HG02763 (cell line): ENCODE results near the gene C6orf52.
"Not testable (repeated sequence)": the region's sequence is repeated elsewhere in the genome, so short reads cannot be mapped to it uniquely, and the experiment has no call there.

Experiments used
- ATAC-seq: cut with Tn5 transposase; IDR thresholded peaks from one replicate; pipeline ENCODE4 v1.9.1; 2021; ENCODE audit warnings: mild to moderate bottlenecking, moderate library complexity; ENCODE audit not compliant: unreplicated experiment

Gene C6orf52

DNA sequence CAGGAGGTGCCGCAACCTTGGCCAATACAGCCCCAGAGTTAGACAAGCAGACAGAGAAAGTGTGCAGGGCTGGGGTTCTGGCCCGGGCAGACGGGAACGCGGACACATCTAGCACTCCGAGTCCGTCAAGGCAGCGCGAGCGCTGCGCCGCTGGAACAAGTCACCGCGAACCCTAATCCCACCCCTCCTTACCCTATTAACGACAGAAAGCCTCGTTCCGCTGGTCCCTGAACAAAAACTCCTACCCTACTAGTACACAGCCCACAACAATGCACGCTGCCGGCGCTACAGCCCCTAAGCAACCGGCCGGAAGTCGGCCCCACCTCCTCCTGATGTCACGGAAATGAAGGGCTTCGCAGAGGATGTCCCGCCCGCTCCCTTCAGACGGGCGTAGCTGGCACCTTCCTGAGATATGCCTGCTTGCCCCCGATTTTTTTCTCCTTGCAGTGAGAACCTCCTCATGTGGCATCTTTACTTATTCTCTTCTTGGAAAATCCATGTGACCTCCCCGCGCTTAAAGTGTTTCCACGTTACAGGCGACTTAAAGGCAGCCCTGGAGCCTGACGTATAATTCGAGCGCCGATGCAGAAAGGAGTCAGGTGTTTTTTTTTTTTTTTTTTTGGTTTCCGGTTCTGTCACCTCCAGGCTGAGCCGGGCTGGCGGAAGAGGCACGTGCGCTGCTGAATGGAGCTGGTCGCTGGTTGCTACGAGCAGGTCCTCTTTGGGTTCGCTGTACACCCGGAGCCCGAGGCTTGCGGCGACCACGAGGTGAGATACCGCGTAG is at the start of gene C6orf52, which contains the start of gene PAK1IP1:
Gene C6orf52 (minus strand): TSS at position 315 of the 784 bp plus-strand sequence. CDS start 7,066 bp downstream, outside the sequence.
Gene PAK1IP1 (plus strand): TSS at position 671 of the 784 bp plus-strand sequence. CDS start 14 bp downstream, at position 685.
- ATAC-seq = peak; percentile 98

DNA sequence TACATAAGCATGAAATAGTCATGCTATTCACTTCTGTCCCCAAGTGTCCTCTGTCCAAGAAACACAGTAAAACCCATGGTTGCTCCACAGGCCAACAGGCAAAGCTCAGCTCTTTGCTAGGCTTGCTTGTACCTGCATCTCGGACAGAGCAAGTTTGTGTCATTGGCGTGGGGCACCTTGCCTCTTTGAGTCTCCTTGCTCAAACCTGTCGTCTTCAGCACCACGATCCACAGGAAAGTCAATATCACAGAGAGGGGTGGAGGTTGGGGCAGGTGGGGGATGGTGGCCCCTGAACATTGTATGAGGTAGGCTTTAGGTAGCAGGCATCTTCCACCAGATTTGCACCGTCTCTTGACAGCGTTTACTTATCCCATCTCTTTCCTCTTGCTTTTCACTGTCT is 49.1 kb upstream of the C6orf52 start:
- no peak for ATAC-seq

DNA sequence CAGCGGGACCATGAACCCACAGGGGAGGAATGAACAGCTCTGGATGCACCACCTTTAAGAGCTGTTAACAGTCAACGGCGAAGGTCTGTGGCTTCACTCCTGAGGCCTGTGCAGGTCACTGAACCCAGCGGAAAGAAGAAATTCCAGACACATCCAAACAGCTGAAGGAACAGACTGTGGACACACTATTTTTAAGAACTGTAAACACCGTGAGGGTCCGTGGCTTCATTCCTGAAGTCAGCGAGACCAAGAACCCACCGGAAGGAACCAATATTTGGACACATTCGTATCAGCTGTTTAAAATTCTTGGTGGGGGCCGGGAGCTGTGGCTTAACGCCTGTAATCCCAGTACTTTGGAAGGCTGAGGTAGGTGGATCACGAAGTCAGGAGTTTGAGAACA is 47.8 kb upstream of the C6orf52 start:
- ATAC-seq = no peak

DNA sequence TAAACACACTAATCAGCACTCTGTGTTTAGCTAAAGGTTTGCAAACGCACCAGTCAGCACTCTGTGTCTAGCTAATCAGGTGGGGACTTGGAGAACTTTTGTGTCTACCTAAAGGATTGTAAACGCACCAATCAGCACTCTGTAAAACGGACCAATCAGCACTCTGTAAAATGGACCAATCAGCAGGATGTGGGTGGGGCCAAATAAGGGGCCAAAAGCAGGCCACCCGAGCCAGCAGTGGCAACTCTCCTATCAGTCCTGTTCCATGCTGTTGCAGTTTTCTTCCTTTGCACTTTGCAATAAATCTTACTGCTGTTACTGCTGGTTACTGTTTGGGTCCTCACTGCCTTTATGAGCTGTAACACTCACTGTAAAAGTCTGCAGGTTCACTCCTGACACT is 47.2 kb upstream of the C6orf52 start:
- ATAC-seq = not testable (repeated sequence)

DNA sequence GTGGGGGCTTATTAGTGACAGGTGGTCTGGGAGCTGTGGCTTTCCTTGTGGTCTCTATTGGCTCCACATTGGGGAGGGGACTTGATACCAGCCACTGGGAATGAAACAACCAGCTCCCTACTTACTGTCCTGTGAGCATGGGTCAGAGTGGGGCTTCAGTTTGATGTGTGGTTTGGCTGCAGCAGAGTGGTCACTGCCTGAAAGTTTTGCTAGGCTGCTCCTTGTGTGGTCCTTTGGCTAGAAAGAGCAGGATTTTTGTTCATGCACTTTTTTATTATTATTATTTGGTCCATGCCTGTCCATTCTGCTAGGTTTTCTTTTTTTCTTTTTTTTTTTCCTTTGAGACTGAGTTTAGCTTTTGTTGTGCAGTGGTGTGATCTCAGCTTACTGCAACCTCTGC is 45.6 kb upstream of the C6orf52 start:
- ATAC-seq = no peak

DNA sequence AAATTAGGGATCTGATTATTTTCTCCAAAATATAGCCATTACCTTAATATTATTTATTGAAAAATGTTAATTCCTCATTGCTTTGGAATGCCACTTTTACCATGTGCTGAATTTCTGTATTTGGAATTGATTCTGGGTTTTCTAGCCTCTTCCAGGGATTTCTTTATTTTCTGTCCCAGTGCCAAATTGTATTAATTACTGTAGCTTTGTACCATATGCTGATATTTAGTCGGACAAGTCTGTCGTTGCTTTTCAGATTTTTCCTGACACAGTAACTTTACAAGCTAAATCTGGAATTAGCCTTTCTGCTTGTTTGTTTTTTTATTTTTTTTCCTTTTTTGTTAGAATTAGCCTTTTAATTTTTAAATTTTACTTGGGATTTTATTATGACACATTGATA is 42.3 kb upstream of the C6orf52 start:
- no peak for ATAC-seq

DNA sequence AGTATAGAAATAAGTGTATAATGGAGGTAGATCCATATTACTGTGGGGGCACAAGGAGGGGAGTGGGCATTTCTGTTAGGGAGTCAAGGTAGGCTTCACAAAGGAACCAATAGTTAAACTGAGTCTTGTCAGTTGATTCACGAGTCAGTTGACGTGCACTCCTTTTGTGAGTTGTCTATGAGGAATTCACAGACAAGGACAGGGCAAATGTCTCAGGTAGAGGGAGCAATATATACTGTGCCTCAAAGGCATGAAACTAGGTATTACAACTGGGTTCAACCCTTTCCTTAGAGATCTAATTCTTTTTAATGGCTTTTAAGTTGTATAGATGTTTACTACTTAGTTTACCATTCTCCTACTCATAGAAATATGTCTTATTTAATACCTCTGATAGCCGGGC is 39.4 kb upstream of the C6orf52 start:
- ATAC-seq = no peak

DNA sequence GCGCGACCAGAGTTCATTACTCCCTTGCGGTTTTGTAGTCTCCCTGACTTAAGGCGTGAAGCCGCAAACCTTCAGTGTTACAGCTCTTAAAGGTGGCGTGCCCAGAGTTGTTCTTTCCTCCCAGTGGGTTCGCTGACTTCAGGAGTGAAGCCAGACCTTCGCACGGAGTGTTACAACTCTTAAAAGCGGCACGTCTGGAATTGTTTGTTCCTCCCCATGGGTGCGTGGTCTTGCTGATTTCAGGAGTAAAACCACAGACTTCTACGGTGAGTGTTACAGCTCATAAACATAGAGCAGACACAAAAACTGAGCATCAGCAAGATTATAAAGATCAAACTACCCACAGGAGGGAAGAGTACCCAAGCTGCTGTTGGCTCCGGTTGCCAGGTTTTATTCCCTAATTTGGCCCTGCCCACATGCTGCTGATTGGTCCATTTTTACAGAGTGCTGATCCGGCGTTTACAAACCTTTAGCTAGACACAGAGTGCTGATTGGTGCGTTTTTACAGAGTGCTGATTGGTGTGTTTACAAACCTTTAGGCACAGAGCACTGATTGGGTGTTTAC is 38.8 kb upstream of the C6orf52 start:
- ATAC-seq = no peak

DNA sequence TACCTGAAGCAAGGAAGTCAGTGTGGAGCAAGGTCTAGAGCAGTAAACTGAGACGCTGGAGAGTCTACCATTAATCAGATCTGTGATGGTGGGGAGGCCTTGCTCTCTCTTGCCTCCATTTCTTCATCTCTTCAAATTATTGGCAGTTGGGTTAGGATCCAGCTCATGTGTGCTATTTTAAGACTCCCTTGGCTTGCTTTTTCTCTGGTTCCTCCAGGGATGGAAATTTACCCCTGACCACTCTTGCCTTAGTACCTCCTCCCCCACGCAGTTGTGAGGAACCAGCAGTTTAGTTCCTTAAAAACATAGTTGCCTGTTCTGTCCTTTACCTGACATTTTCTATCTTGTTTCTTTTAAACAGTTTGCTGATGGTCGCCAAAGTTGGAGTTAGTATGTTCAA is 35.8 kb upstream of the C6orf52 start:
- ATAC-seq = no peak

DNA sequence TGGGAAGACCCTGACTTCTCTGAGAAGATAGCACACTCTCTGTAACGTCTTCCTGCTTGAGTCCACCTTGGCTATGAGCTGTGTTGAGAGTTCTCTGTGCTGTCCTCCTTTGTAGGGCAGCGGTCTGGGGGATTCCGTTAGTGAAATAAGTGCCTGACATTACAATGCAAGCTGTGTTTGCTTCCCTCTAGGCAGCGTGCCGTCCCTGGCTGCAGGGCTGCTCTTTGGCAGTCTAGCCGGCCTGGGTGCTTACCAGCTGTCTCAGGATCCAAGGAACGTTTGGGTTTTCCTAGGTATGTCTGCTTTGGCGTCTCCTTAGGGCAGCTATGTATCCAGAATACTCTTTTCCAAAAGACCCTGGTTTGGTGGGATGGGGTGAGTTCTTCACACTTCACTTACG is 31.3 kb upstream of the C6orf52 start:
- no peak for ATAC-seq

DNA sequence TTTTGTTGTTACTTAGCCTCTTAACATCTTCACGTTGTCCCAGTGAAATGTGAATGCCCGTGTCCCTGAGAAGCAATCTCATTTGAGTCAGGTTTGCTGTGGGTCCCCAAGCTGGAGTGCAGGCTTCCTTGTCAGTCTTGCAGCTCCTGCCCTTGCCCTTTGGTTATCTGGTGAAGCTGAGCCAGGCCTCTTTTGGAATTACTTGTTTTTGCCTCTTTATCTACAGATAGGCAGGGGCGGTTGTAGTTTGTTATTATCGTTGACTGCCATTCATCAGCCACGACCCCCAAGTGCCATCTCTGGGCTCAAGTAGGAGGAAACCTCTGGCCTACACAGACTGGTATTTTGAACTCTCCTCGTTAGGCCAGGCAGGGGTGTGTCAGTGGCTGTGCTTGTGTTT is 30.6 kb upstream of the C6orf52 start:
- ATAC-seq = no peak

DNA sequence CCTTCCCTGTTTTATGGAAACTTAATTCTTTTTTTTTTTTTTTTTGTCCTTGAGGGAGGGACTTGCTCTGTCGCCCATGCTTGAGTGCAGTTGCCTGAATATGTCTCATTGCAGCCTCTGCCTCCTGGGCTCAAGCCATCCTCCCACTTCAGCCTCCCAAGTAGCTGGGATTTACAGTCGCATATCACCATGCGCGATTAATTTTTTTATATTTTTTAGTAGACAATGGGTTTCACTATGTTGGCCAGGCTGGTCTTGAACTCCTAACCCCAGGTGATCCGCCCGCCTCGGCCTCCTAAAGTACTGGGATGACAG is 29.1 kb upstream of the C6orf52 start:
- no peak for ATAC-seq

DNA sequence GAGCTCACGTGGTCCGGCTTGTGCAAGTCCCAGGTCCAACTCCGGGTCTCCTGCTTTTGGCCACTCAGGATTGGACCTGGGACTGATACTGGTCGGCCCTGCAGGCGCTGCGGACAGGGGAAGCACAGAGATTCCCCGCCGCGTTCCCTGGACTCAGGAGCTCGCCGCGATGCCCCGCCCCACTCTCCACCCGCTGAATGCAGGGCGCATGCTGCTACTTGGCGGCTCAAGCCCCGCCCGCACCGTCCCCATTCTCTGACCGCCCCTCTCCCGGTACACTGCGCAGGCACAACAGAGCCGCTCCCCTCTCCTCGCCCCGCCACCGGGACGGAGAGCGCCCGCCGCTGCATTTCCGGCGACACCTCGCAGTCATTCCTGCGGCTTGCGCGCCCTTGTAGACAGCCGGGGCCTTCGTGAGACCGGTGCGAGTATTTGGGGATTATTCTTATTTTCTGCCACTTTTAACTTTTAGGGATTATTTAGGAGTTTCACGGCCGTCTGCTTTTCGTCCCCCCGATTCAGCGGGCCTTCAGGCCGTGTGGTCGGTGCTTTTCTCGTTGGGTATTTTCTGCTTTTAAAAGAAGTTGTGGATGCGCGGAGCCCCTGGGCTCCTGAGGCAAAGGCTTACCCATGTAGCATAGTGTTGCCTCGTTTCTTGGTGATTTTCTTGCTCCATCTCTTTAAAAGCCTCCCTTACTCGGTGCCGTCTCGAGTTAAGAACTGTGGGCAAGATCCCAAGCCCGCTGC is 28.6 kb upstream of the C6orf52 start, which contains the start of gene TMEM14C:
Gene TMEM14C (plus strand): TSS at position 251 of the 747 bp plus-strand sequence. CDS start 1,544 bp downstream, outside the sequence.
- ATAC-seq = peak; percentile 99

DNA sequence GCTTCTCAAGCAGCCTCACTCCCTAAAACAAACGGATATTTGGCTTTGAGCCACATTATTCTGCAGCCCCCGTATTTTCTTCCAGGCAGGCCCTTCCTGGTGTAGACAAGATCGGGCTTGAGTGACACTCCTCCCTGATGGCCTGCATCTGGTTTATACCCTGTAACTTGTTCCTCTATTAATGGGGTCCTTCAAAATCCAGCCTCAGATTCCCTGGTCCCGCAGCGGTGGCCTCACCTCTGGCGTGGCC is 28.1 kb upstream of the C6orf52 start:
- no peak for ATAC-seq

DNA sequence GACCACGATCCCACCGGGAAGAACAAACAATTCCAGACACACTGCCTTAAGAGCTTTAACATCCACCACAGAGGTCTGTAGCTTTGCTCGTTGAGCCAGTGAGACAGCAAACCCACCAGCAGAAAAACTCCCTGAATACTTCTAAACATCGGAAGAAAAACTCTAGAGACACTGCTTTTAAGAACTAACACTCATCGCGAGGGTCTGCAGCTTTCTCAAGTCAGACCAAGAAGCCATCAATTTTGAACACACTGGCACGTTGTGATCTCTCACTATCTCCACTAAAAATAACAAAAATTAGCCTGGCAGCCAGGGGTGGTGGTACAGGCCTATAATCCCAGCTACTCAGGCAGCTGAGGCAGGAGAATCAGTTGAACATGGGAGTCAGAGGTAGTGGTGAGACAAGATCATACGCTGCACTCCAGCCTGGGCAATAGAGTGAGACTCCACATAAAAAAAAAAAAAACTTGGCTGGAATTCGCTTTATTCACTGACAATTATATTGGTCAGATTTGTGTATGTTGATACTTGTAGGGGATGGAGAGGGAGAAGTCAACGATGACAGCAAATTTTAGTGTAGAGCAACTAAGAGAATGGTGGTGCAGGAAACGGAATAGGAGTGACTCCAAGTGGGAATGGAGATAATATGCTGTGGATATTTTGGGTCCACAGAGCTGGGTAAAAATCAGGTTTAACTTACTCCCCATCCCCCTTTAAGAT is 27.6 kb upstream of the C6orf52 start:
- ATAC-seq = no peak

DNA sequence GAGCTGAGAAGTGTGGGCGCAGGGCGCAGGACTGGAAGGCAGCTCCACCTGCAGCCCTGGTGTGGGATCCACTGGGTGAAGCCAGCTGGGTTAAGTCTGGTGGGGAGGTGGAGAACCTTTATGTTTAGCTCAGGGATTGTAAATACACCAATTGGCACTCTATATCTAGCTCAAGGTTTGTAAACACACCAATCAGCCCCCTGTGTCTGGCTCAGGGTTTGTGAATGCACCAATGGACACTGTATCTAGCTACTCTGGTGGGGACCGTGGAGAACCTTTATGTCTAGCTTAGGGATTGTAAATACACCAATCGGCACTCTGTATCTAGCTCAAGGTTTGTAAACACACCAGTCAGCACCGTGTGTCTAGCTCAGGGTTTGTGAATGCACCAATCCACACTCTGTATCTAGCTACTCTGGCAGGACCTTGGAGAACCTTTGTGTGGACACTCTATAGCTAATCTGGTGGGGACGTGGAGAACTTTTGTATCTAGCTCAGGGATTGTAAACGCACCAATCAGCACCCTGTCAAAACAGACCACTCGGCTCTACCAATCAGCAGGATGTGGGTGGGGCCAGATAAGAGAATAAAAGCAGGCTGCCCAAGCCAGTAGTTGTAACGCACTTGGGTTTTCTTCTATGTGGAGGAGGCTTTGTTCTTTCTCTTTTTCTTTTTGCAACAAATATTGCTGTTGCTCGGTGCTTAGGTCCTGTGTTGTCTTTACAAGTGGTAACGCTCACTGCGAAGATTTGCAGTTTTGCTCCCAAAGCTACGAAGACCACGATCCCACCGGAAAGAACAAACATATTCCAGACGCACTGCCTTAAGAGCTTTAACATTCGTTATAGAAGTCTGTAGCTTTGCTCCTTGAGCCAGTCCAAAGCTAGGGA is 26.8 kb upstream of the C6orf52 start:
- not testable (repeated sequence) for ATAC-seq

DNA sequence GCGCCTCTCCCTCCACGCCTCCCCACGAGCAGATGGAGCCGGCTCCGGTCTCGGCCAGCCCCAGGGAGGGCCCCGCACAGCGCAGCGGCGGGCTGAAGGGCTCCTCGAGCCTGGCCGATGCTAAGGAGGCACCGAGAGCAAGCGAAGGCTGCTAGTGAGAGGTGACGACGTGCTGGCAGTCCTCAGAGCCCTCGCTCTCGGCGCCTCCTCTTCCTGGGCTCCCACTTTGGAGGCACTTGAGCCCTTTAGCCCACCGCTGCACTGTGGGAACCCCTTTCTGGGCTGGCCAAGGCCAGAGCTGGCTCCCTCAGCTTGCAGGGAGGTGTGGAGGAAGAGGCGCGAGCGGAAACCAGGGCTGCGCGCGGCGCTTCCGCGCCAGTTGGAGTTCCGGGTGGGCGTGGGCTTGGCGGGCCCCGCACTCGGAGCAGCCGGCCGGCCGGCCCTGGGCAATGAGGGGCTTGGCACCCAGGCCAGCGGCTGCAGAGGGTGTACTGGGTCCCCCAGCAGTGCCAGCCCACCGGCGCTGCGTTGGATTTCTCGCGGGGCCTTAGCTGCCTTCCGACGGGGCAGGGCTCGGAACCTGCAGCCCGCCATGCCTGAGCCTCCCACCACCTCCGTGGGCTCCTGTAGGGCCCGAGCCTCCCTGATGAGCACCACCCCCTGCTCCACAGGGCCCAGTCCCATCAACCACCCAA is 26.0 kb upstream of the C6orf52 start:
- ATAC-seq = no peak

DNA sequence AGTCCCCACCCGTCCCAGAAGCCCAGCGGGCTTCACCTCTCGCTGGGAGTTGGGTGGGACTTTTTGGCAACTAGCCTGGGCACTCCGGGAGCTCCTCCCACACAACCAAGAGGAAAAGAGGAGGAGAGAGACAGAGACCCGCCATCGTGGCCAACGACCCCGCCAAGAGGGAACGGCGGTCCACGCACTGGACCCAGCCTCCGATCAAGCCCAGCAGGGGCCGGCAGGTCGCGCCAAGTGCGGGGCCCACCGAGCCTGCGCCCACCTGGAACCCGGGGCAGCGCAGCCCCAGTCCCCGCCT is 25.5 kb upstream of the C6orf52 start:
- ATAC-seq = no peak

DNA sequence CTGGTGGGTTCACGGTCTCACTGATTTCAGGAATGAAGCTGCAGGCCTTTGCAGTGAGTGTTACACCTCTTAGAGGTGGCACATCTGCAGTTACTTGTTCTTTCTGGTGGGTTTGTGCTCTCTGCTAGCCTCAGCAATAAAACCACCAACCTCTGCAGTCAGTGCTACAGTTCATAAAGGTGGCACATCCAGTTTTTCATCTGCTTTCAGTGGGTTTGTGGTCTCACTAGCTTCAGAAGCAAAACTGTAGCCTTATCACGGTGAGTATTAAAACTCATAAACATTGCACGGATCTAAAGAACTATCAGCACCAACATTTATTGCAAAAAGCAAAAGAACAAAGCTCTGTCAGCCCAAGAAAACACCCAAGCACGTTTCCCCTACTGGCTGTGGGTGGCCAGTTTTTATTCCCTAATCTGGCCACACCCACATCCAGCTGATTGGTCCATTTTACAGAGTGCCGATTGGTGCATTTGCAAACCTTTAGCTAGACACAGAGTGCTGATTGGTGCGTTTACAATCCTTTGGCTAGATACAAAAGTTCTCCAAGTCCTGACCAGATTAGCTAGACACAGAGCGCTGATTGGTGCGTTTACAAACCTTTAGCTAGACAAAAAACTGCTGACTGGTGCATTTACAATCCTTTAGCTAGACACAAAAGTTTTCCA is 25.0 kb upstream of the C6orf52 start:
- ATAC-seq = no peak

DNA sequence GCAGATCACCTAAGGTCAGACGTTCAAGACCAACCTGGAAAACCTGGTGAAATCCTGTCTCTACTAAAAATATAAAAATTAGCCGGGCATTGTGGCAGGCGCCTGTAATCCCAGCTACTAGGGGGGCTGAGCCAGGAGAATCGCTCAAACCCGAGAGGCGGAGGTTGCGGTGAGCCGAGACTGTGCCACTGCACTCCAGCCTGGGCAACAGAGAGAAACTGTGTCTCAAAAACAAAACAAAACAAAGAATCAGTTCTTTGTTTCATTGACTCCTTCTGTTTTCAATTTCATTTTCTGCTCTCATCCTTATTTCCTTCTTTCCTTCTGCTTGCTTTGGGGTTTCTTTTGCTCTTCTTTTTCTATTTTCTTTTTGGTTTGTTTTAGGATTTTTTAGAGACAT is 19.5 kb upstream of the C6orf52 start:
- ATAC-seq = no peak
